WI38 (cell line): ENCODE results near the gene DLEU7.

Experiments used
- H3K4me3 ChIP-seq: 2 replicates; pipeline ENCODE4 v1.5.1; 2011; ENCODE audit warnings: low read depth, mild to moderate bottlenecking, control low read depth, low read length
- TF ChIP-seq, protein P1 (sequence below): IDR thresholded peaks from 2 replicates; pipeline ENCODE4 v1.5.1; 2012; ENCODE audit warnings: low read depth, mild to moderate bottlenecking, control low read depth, low read length

DLEU7 gene

DNA sequence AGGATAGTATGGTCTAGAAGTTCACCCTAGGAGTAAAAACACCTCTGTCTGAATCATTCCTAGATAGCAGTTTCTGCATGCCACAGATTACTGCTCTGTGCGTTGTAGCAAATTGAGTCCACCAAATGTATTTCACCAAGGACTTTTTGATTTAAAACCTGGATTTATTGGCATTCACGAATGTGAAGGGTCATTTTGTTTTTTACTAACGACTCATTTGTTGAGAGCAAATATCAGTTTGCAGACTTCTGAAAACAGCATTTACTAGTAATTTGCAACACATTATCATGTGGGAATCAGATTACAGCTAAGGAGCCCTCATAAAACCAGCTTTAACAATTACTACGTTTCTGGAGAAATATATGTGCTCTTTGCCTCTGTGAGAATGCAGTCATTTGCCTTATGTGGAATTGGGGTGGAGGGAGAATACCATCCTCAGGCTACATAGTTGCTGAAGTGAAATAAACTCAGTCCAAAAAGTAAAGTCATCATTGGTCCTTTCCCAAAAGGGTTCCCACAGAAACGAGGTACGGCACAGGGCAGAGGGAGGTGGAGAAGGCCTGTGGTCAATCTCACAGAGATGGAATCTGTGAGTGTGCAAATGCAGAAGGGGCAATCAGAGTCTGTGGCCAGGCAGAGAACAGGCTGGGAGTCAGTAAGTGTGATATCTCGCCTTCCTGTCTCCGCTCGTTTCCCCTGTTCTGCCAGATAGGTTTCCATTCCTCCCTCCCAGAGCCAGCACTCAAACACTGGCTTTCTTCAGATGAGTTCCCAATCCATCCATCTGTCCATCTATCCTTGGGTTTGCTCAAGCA is 63.1 kb downstream of the DLEU7 start:
- H3K4me3 ChIP-seq = no peak overlapping the region
- TF ChIP-seq, protein P1, sequence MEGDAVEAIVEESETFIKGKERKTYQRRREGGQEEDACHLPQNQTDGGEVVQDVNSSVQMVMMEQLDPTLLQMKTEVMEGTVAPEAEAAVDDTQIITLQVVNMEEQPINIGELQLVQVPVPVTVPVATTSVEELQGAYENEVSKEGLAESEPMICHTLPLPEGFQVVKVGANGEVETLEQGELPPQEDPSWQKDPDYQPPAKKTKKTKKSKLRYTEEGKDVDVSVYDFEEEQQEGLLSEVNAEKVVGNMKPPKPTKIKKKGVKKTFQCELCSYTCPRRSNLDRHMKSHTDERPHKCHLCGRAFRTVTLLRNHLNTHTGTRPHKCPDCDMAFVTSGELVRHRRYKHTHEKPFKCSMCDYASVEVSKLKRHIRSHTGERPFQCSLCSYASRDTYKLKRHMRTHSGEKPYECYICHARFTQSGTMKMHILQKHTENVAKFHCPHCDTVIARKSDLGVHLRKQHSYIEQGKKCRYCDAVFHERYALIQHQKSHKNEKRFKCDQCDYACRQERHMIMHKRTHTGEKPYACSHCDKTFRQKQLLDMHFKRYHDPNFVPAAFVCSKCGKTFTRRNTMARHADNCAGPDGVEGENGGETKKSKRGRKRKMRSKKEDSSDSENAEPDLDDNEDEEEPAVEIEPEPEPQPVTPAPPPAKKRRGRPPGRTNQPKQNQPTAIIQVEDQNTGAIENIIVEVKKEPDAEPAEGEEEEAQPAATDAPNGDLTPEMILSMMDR = no peak

DNA sequence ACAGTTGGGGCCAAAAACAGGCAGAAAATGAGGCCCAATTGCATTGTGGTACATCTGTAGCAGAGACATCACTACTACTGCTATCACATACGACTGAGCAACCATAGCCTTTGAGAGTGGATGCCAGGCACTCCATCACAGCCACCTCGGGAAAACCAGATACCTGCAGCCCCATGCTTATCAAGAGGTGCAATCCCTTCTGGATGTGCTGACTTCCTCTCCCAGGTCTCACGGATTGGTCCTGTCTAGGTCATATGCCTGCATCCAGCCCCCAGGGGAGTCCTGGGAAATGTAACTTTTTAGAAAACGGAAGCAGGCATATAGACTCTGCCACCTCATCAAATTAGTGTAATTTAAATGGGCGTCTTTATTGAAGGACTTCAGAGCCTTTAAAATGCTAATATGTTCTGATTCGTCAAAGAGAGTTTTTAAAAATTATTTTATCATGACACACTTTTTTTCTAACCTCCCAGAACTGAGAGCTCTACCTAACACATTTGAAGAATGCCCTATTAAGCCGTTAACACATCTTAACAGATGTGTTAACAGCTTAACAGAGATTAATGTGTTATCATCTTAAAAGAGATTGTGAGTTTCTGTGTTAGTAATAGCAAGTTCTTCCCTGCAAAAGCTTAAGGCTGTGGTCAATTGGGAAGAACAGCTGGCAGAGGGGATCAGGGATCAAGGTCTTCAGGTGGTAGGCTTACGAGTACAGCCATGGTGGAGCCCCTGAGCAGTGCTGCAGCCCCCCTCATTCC is 63.9 kb downstream of the DLEU7 start:
- TF ChIP-seq, protein P1 = no peak
- H3K4me3 ChIP-seq = no peak overlapping the region
